NCI-H345 treated with DMSO at 0.1 percent for 48 hours (cell line): ENCODE data around the gene CFAP251.
A peak's percentile ranks its signal among the peaks of the same experiment; 100 is the strongest.

Experiments used
- DNase-seq: peaks from one replicate; lab custom pipeline; 2025; ENCODE audit not compliant: unreplicated experiment; lab: John Stamatoyannopoulos, UW

The CFAP251 gene

GRCh38 chr12:122001466-122002209 is 83.2 kb downstream of the CFAP251 start:
- DNase-seq: peak; percentile 96

GRCh38 chr12:122003651-122004611 is 85.5 kb downstream of the CFAP251 start:
- DNase-seq: no peak

GRCh38 chr12:122004633-122005071 is 86.3 kb downstream of the CFAP251 start:
- no peak for DNase-seq

- DNase-seq: no peak
Observed at GRCh38 chr12:122005252-122005776, 86.9 kb downstream of the CFAP251 start.

GRCh38 chr12:122006186-122006926 is 88.0 kb downstream of the CFAP251 start:
- DNase-seq: no peak

- no peak for DNase-seq
Observed at GRCh38 chr12:122009741-122010140, 91.3 kb downstream of the CFAP251 start.

- no peak for DNase-seq
Observed at GRCh38 chr12:122012184-122012583, 93.8 kb downstream of the CFAP251 start.

GRCh38 chr12:122013136-122013535 is 94.7 kb downstream of the CFAP251 start:
- no peak for DNase-seq

GRCh38 chr12:122013791-122014590 is 95.6 kb downstream of the CFAP251 start:
- no peak for DNase-seq

- no peak for DNase-seq
Observed at GRCh38 chr12:122014781-122015180, 96.4 kb downstream of the CFAP251 start.

- DNase-seq: no peak
Observed at GRCh38 chr12:122018457-122018856, 100.1 kb downstream of the CFAP251 start.

- DNase-seq: no peak
Observed at GRCh38 chr12:122018937-122019336, 100.5 kb downstream of the CFAP251 start.

GRCh38 chr12:122020795-122021192 is 102.4 kb downstream of the CFAP251 start:
- no peak for DNase-seq

GRCh38 chr12:122021193-122021821 is 102.9 kb downstream of the CFAP251 start:
- peak; percentile 28 for DNase-seq

GRCh38 chr12:122021822-122022392 is 103.5 kb downstream of the CFAP251 start, which contains the start of gene BCL7A:
BCL7A (plus strand) TSS chr12:122021884; CDS start chr12:122022092, 208 bp downstream.
- DNase-seq: no peak

GRCh38 chr12:122022393-122023338 is 104.3 kb downstream of the CFAP251 start:
- DNase-seq: no peak

- peak; percentile 46 for DNase-seq
Observed at GRCh38 chr12:122023339-122024131, 105.1 kb downstream of the CFAP251 start.
